Measurements from ENCODE around the gene KLHDC10.
"Not testable (repeated sequence)": the region's sequence is repeated elsewhere in the genome, so short reads cannot be mapped to it uniquely, and the experiment has no call there.

KLHDC10 gene

GRCh38 chr7:130071701-130072622, 1.6 kb downstream of the KLHDC10 start:
- Histone ChIP-seq H3K9ac (ENCODE audit: low read depth in 1 of 2, low read length in 2 of 2) (peak overlapping the region in 1 of 2 donors; percentile 71), H3K9me3 (ENCODE audit: control insufficient read depth in 2 of 2, low read length in 2 of 2) (no peaks in the 10 kb centered on the region), H3K36me3 (ENCODE audit: control insufficient read depth in 2 of 2, insufficient read depth in 2 of 2, low read length in 2 of 2) (peaks cover 0 to 3% of the 10 kb centered on the region in 2 donors), H3K4me1 (ENCODE audit: control insufficient read depth in 2 of 2, insufficient read depth in 2 of 2, low read length in 2 of 2) (peaks cover 11 to 15% of the 10 kb centered on the region in 2 donors), H3K27me3 (ENCODE audit: control insufficient read depth in 2 of 2, insufficient read depth in 2 of 2, low read length in 2 of 2) (no peaks in the 10 kb centered on the region), H3K4me3 (ENCODE audit: low read length in 2 of 2) (peak overlapping the region; percentile 91 to 95), H3K27ac (ENCODE audit: low read depth in 2 of 2, low read length in 2 of 2) (no peak overlapping the region)

GRCh38 chr7:130079846-130080394, 9.6 kb downstream of the KLHDC10 start:
- no peaks in the 10 kb centered on the region for H3K9me3 ChIP-seq (ENCODE audit: control insufficient read depth in 2 of 2, low read length in 2 of 2)
- no peak overlapping the region for H3K9ac ChIP-seq (ENCODE audit: low read depth in 1 of 2, low read length in 2 of 2)
- peaks cover 0 to 2% of the 10 kb centered on the region in 2 donors for H3K36me3 ChIP-seq (ENCODE audit: control insufficient read depth in 2 of 2, insufficient read depth in 2 of 2, low read length in 2 of 2)
- H3K27me3 ChIP-seq (ENCODE audit: control insufficient read depth in 2 of 2, insufficient read depth in 2 of 2, low read length in 2 of 2) = no peaks in the 10 kb centered on the region
- no peak overlapping the region for H3K27ac ChIP-seq (ENCODE audit: low read depth in 2 of 2, low read length in 2 of 2)
- no peaks in the 10 kb centered on the region for H3K4me1 ChIP-seq (ENCODE audit: control insufficient read depth in 2 of 2, insufficient read depth in 2 of 2, low read length in 2 of 2)
- no peak overlapping the region for H3K4me3 ChIP-seq (ENCODE audit: low read length in 2 of 2)

- not testable (repeated sequence) for H3K27me3 ChIP-seq (ENCODE audit: control insufficient read depth in 2 of 2, insufficient read depth in 2 of 2, low read length in 2 of 2); H3K9me3 ChIP-seq (ENCODE audit: control insufficient read depth in 2 of 2, low read length in 2 of 2); H3K4me3 ChIP-seq (ENCODE audit: low read length in 2 of 2); H3K36me3 ChIP-seq (ENCODE audit: control insufficient read depth in 2 of 2, insufficient read depth in 2 of 2, low read length in 2 of 2); H3K9ac ChIP-seq (ENCODE audit: low read depth in 1 of 2, low read length in 2 of 2); H3K4me1 ChIP-seq (ENCODE audit: control insufficient read depth in 2 of 2, insufficient read depth in 2 of 2, low read length in 2 of 2); H3K27ac ChIP-seq (ENCODE audit: low read depth in 2 of 2, low read length in 2 of 2)
Observed at GRCh38 chr7:130083497-130083896, 13.2 kb downstream of the KLHDC10 start.

- H3K9ac ChIP-seq (ENCODE audit: low read depth in 1 of 2, low read length in 2 of 2) = no peak overlapping the region
- no peak overlapping the region for H3K27ac ChIP-seq (ENCODE audit: low read depth in 2 of 2, low read length in 2 of 2)
- peaks cover 0 to 2% of the 10 kb centered on the region in 2 donors for H3K36me3 ChIP-seq (ENCODE audit: control insufficient read depth in 2 of 2, insufficient read depth in 2 of 2, low read length in 2 of 2)
- H3K4me1 ChIP-seq (ENCODE audit: control insufficient read depth in 2 of 2, insufficient read depth in 2 of 2, low read length in 2 of 2) = no peaks in the 10 kb centered on the region
- H3K27me3 ChIP-seq (ENCODE audit: control insufficient read depth in 2 of 2, insufficient read depth in 2 of 2, low read length in 2 of 2) = no peaks in the 10 kb centered on the region
- no peaks in the 10 kb centered on the region for H3K9me3 ChIP-seq (ENCODE audit: control insufficient read depth in 2 of 2, low read length in 2 of 2)
- no peak overlapping the region for H3K4me3 ChIP-seq (ENCODE audit: low read length in 2 of 2)
Observed at GRCh38 chr7:130084037-130084875, 13.9 kb downstream of the KLHDC10 start.

GRCh38 chr7:130085235-130085634, 14.9 kb downstream of the KLHDC10 start:
- H3K9ac ChIP-seq (ENCODE audit: low read depth in 1 of 2, low read length in 2 of 2); H3K36me3 ChIP-seq (ENCODE audit: control insufficient read depth in 2 of 2, insufficient read depth in 2 of 2, low read length in 2 of 2); H3K9me3 ChIP-seq (ENCODE audit: control insufficient read depth in 2 of 2, low read length in 2 of 2); H3K4me3 ChIP-seq (ENCODE audit: low read length in 2 of 2); H3K27me3 ChIP-seq (ENCODE audit: control insufficient read depth in 2 of 2, insufficient read depth in 2 of 2, low read length in 2 of 2); H3K27ac ChIP-seq (ENCODE audit: low read depth in 2 of 2, low read length in 2 of 2); H3K4me1 ChIP-seq (ENCODE audit: control insufficient read depth in 2 of 2, insufficient read depth in 2 of 2, low read length in 2 of 2): not testable (repeated sequence)

- no peak overlapping the region for H3K9ac ChIP-seq (ENCODE audit: low read depth in 1 of 2, low read length in 2 of 2)
- no peaks in the 10 kb centered on the region for H3K36me3 ChIP-seq (ENCODE audit: control insufficient read depth in 2 of 2, insufficient read depth in 2 of 2, low read length in 2 of 2)
- no peak overlapping the region for H3K27ac ChIP-seq (ENCODE audit: low read depth in 2 of 2, low read length in 2 of 2)
- H3K4me3 ChIP-seq (ENCODE audit: low read length in 2 of 2) = no peak overlapping the region
- no peaks in the 10 kb centered on the region for H3K27me3 ChIP-seq (ENCODE audit: control insufficient read depth in 2 of 2, insufficient read depth in 2 of 2, low read length in 2 of 2)
- H3K9me3 ChIP-seq (ENCODE audit: control insufficient read depth in 2 of 2, low read length in 2 of 2) = no peaks in the 10 kb centered on the region
- no peaks in the 10 kb centered on the region for H3K4me1 ChIP-seq (ENCODE audit: control insufficient read depth in 2 of 2, insufficient read depth in 2 of 2, low read length in 2 of 2)
Observed at GRCh38 chr7:130086938-130087337, 16.6 kb downstream of the KLHDC10 start.

GRCh38 chr7:130087364-130087763, 17.0 kb downstream of the KLHDC10 start:
- Histone ChIP-seq H3K9me3 (ENCODE audit: control insufficient read depth in 2 of 2, low read length in 2 of 2) (no peaks in the 10 kb centered on the region), H3K9ac (ENCODE audit: low read depth in 1 of 2, low read length in 2 of 2) (no peak overlapping the region), H3K4me3 (ENCODE audit: low read length in 2 of 2) (no peak overlapping the region), H3K27me3 (ENCODE audit: control insufficient read depth in 2 of 2, insufficient read depth in 2 of 2, low read length in 2 of 2) (no peaks in the 10 kb centered on the region), H3K36me3 (ENCODE audit: control insufficient read depth in 2 of 2, insufficient read depth in 2 of 2, low read length in 2 of 2) (no peaks in the 10 kb centered on the region), H3K4me1 (ENCODE audit: control insufficient read depth in 2 of 2, insufficient read depth in 2 of 2, low read length in 2 of 2) (peaks cover 0 to 2% of the 10 kb centered on the region in 2 donors), H3K27ac (ENCODE audit: low read depth in 2 of 2, low read length in 2 of 2) (no peak overlapping the region)

GRCh38 chr7:130090745-130091532, 20.6 kb downstream of the KLHDC10 start:
- Histone ChIP-seq H3K36me3 (ENCODE audit: control insufficient read depth in 2 of 2, insufficient read depth in 2 of 2, low read length in 2 of 2) (no peaks in the 10 kb centered on the region), H3K9me3 (ENCODE audit: control insufficient read depth in 2 of 2, low read length in 2 of 2) (no peaks in the 10 kb centered on the region), H3K27me3 (ENCODE audit: control insufficient read depth in 2 of 2, insufficient read depth in 2 of 2, low read length in 2 of 2) (no peaks in the 10 kb centered on the region), H3K4me3 (ENCODE audit: low read length in 2 of 2) (no peak overlapping the region), H3K27ac (ENCODE audit: low read depth in 2 of 2, low read length in 2 of 2) (no peak overlapping the region), H3K4me1 (ENCODE audit: control insufficient read depth in 2 of 2, insufficient read depth in 2 of 2, low read length in 2 of 2) (peaks cover 2 to 6% of the 10 kb centered on the region in 2 donors), H3K9ac (ENCODE audit: low read depth in 1 of 2, low read length in 2 of 2) (no peak overlapping the region)

- no peak overlapping the region for H3K27ac ChIP-seq (ENCODE audit: low read depth in 2 of 2, low read length in 2 of 2)
- no peaks in the 10 kb centered on the region for H3K9me3 ChIP-seq (ENCODE audit: control insufficient read depth in 2 of 2, low read length in 2 of 2)
- no peak overlapping the region for H3K4me3 ChIP-seq (ENCODE audit: low read length in 2 of 2)
- no peaks in the 10 kb centered on the region for H3K27me3 ChIP-seq (ENCODE audit: control insufficient read depth in 2 of 2, insufficient read depth in 2 of 2, low read length in 2 of 2)
- H3K36me3 ChIP-seq (ENCODE audit: control insufficient read depth in 2 of 2, insufficient read depth in 2 of 2, low read length in 2 of 2) = no peaks in the 10 kb centered on the region
- H3K9ac ChIP-seq (ENCODE audit: low read depth in 1 of 2, low read length in 2 of 2) = no peak overlapping the region
- peaks cover 2 to 6% of the 10 kb centered on the region in 2 donors for H3K4me1 ChIP-seq (ENCODE audit: control insufficient read depth in 2 of 2, insufficient read depth in 2 of 2, low read length in 2 of 2)
Observed at GRCh38 chr7:130091999-130092398, 21.7 kb downstream of the KLHDC10 start.

All from mucosa of rectum (tissue), 2 donors.